GM21381 (cell line): Measurements from ENCODE around the gene ZBTB20.
"Not testable (repeated sequence)": the region's sequence is repeated elsewhere in the genome, so short reads cannot be mapped to it uniquely, and the experiment has no call there.

Experiments
- ATAC-seq: cut with Tn5 transposase; IDR thresholded peaks from one replicate; pipeline ENCODE4 v1.9.1; 2021; ENCODE audit warnings: mild to moderate bottlenecking, moderate library complexity; ENCODE audit not compliant: unreplicated experiment

ZBTB20 gene

DNA sequence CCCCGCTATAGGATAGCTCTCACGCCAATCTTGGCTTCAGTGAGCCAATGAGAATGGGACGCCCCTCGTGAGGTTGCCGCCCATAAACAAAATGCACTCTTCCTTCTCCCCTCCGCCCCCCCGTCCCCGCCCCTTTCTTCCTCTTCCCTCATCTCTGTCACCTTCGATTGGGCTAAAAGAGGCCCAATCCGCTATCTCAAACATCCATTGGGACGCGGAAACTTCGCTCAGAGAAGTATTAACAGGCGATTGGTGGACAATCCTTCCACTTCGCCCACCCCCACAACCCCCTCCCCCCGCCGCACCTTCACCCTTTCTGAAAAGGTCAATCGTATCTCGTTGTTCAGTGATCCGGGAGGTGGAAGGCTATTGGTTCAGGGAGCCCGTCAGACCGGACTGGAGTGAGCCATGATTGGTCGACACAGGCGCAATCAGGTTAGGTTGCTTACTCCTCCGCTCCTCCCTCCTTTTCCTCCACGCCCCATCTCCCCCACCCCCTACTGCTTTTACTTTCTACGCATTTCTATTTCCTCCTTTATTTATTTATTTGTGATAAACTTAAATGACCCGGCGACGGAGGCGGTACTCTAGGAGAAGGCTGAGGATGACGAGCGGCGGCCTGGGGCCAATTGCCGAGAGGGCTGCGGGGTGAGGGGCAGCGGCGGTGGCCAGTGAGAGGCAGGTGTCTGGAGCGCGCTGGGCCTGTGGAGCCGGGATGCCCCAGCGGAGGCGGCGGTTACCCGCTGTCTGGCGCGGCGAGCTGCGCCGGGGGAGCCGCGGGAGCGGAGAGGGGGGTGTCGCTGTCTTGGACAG, 447 bp upstream of the ZBTB20 start:
- ATAC-seq, result peak; percentile 74

GRCh38 chr3:115146032-115146417, 1.1 kb downstream of the ZBTB20 start:
- ATAC-seq, result no peak

DNA sequence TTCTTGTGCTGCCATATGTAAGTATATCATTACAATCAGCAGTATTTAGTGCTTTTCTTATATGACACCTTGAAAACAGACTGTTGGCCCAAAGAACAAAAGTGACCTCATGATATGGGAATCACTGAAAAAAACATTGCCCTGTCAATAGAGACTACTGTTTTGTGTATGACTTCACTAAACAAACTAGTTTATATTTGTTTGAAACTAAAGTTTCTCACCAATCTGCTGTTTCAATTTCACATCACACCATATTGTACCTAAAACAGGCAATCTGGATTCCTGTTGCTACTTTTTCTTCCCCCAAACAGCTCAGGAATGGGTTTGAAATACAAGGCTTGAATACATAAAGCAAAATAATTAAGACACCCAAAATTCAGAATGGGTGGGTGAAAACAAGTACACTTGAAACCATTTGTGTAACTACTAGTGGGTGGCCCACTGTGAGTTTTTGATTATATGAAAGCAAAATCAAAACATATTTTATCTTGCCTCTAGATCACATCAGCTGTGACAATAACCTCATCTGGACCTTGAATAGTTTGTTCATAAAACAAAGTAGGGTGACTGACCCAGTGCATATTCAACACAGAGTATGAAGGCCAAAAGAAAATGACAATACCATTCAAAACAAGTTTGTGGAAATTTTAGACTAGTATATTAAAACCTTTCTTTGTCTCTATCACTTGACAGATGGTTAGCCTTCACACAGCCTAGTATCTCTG, 5.9 kb downstream of the ZBTB20 start:
- ATAC-seq, result peak; percentile 63

GRCh38 chr3:115139072-115139471, 8.0 kb downstream of the ZBTB20 start:
- no peak for ATAC-seq

- no peak for ATAC-seq
Measured at GRCh38 chr3:115134648-115135347, 12.3 kb downstream of the ZBTB20 start.

DNA sequence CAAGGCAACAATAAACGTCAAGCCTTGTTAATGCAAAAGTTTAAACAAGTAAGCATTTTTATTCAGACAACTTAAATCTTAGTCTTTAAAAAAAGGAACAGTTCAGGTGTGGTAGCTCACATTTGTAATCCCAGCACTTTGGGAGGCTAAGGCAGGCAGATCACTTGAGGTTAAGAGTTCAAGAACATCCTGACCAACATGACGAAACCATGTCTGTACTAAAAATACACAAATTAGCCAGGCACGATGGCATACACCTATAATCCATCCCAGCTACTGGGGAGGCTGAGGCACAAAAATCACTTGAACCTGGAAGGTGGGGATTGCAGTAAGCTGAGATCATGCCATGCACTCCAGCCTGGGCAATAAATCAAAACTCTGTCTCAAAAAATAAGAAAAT, 19.9 kb downstream of the ZBTB20 start:
- ATAC-seq, result no peak

GRCh38 chr3:115120597-115120996, 26.5 kb downstream of the ZBTB20 start:
- no peak for ATAC-seq

GRCh38 chr3:115113367-115113766, 33.7 kb downstream of the ZBTB20 start:
- ATAC-seq, result no peak

DNA sequence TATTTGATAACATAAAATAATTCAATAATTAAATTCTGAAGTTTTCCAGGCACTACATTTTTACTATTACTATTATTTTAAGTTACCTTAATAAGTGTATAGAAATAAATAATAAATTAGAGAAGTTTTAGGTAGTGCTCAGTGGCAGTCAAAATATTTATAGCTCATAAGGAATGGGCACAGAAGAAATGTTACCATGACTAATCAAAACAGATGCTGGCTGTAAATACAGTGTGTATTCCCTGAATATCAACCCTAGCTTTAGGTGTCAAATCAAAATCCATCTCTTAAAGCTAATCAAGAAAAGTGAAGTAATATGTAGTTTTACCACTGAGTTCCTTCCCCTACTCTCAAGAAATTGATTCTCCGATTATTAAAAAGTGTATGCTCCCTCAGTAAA, 35.5 kb downstream of the ZBTB20 start:
- no peak for ATAC-seq

- ATAC-seq, result no peak
Measured at GRCh38 chr3:115110830-115111229, 36.3 kb downstream of the ZBTB20 start.

DNA sequence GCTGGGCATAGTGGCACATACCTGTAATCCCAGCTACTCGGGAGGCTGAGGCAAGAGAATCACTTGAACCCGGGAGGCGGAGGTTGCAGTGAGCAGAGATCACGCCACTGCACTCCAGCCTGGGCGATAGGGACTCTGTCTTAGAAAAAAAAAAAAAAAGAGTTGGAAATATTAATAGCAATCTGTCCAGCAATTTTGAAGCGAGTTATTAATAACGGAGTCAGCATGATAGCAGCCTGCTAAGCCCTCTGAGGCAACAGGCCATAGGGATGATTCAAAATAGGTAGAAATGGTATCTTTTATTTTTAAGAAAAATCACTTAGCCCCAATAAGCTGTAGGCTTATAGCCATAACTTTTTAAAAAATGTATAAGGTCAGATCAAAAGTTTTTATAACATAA, 37.0 kb downstream of the ZBTB20 start:
- not testable (repeated sequence) for ATAC-seq

GRCh38 chr3:115108614-115109013, 38.5 kb downstream of the ZBTB20 start:
- ATAC-seq, result no peak

DNA sequence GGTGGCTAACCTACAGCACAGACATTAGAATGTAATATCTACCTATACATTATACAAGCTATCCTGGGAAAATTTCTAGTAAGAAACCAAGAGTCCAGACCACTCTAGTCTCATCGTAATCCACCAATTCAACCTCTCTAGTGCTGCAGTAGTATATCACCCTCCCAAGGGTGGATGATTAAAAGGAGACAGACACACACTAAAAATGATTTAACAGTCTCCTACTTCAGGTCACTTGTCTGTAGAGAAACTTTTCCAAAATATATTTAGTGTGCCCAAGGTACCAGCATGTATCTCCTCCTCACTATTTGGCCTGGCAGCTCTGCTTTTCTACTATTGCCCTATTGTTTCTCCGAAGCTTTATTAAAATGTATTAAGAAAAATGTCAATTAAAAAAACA, 45.0 kb downstream of the ZBTB20 start:
- ATAC-seq, result no peak

GRCh38 chr3:115100806-115101205, 46.3 kb downstream of the ZBTB20 start:
- no peak for ATAC-seq

- ATAC-seq, result peak; percentile 87
Measured at GRCh38 chr3:115099986-115100571, 47.0 kb downstream of the ZBTB20 start.

- no peak for ATAC-seq
Measured at GRCh38 chr3:115099134-115099985, 47.7 kb downstream of the ZBTB20 start.

GRCh38 chr3:115098354-115099073, 48.6 kb downstream of the ZBTB20 start:
- ATAC-seq, result no peak

- ATAC-seq, result no peak
Measured at GRCh38 chr3:115095236-115095635, 51.9 kb downstream of the ZBTB20 start.

DNA sequence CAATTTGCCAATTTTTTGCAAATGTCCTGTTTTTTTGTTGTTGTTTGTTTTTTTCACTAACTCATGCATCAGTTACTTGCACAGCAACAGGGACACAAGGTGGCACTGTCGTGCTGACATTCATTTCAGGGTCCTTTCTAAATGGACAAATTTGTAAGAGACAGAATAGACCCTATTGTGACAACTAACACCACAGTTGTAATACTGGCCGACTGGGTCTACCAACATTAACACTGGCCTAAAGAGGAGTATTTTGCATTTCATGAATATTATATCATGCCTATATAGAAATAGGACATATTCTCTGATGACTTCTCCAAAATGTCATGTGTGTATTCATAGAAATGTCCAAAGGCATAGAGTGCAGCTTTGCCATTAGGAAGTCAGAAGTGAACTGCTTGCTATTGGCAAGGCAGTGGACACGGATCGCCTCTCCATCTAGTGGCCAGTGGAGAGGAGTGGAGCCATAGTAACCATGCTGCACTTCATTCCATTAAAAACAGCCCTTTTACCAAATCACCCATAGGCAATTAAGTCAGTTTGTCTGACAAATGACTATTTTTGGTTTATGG, 54.8 kb downstream of the ZBTB20 start:
- no peak for ATAC-seq
